HFFc6 (cell line): Measurements from ENCODE around the gene TMEM225. TPM values are rescaled to one million over a fixed set of nuclear protein-coding genes. Genes with fewer than 3 reads are reported as not detected.

Source experiments
- DNase-seq: peaks from one replicate; pipeline ENCODE4 v3.0.0-alpha.2; 2018
- H3K27ac Mint-ChIP-seq: 2 replicates; pipeline ENCODE4 v1.8.0; 2020; ENCODE audit warnings: mild to moderate bottlenecking, mixed read lengths
- H3K27me3 Mint-ChIP-seq: 2 replicates; pipeline ENCODE4 v1.8.0; 2021; ENCODE audit warnings: mild to moderate bottlenecking, moderate library complexity, mixed read lengths; ENCODE audit not compliant: insufficient read depth
- H3K36me3 Mint-ChIP-seq: 2 replicates; pipeline ENCODE4 v1.8.0; 2021; ENCODE audit warnings: low read depth, mixed read lengths
- H3K4me1 Mint-ChIP-seq: 2 replicates; pipeline ENCODE4 v1.8.0; 2020; ENCODE audit warnings: low read depth, mixed read lengths
- H3K4me3 Mint-ChIP-seq: 2 replicates; pipeline ENCODE4 v1.8.0; 2020; ENCODE audit warnings: mild to moderate bottlenecking, moderate library complexity, mixed read lengths
- H3K9me3 Mint-ChIP-seq: 2 replicates; pipeline ENCODE4 v1.8.0; 2020; ENCODE audit warnings: mild to moderate bottlenecking, mixed read lengths
- CTCF ChIP-seq: fragments of 200-600 bp; sonication (generic); IDR thresholded peaks from 2 replicates; pipeline ENCODE4 v1.5.0; 2021; ENCODE audit warnings: antibody characterized with exemption, mild to moderate bottlenecking
- total RNA-seq, 6 experiments: library from RNA; stranded (reverse); fragmentation: NEBNext Ultra II Directional; extraction: Animal tissue kit (Norgen Biotek cat#: 25700); gene quantifications; 2 replicates in 1 of 6; 3 replicates in 5 of 6; pipeline ENCODE4 v1.2.3, GENCODE V29; 2021

The TMEM225 gene
- total RNA-seq, 6 experiments from 2014 or later, result not detected

- H3K9me3 Mint-ChIP-seq, result peaks cover 42% of the 10 kb centered on the region
- H3K4me3 Mint-ChIP-seq, result no peak overlapping the region
- DNase-seq, result no peak
- no peak overlapping the region for H3K27ac Mint-ChIP-seq
- no peaks in the 10 kb centered on the region for H3K4me1 Mint-ChIP-seq
- no peak for TF ChIP-seq CTCF
- no peaks in the 10 kb centered on the region for H3K27me3 Mint-ChIP-seq
- no peaks in the 10 kb centered on the region for H3K36me3 Mint-ChIP-seq
Measured at GRCh38 chr11:123859731-123860130, 25.7 kb downstream of the TMEM225 start.

- no peaks in the 10 kb centered on the region for H3K4me1 Mint-ChIP-seq
- no peak for TF ChIP-seq CTCF
- peaks cover 44% of the 10 kb centered on the region for H3K9me3 Mint-ChIP-seq
- H3K27ac Mint-ChIP-seq, result no peak overlapping the region
- DNase-seq, result no peak
- H3K4me3 Mint-ChIP-seq, result no peak overlapping the region
- H3K36me3 Mint-ChIP-seq, result no peaks in the 10 kb centered on the region
- H3K27me3 Mint-ChIP-seq, result no peaks in the 10 kb centered on the region; the same call in none of the 2 replicates
Measured at GRCh38 chr11:123856444-123856843, 29.0 kb downstream of the TMEM225 start.

- peaks cover 56% of the 10 kb centered on the region for H3K9me3 Mint-ChIP-seq
- no peak for TF ChIP-seq CTCF
- DNase-seq, result no peak
- no peak overlapping the region for H3K27ac Mint-ChIP-seq
- no peaks in the 10 kb centered on the region for H3K36me3 Mint-ChIP-seq
- H3K4me3 Mint-ChIP-seq, result no peak overlapping the region
- no peaks in the 10 kb centered on the region for H3K4me1 Mint-ChIP-seq
- peaks cover 1% of the 10 kb centered on the region for H3K27me3 Mint-ChIP-seq
Measured at GRCh38 chr11:123853038-123853437, 32.4 kb downstream of the TMEM225 start.

- Mint-ChIP-seq H3K4me1 (no peaks in the 10 kb centered on the region), H3K36me3 (no peaks in the 10 kb centered on the region), H3K27ac (no peak overlapping the region), H3K4me3 (no peak overlapping the region), H3K9me3 (peaks cover 48% of the 10 kb centered on the region), H3K27me3 (peaks cover 1% of the 10 kb centered on the region)
- no peak for DNase-seq
- TF ChIP-seq CTCF, result no peak
Measured at GRCh38 chr11:123852321-123852720, 33.1 kb downstream of the TMEM225 start.

GRCh38 chr11:123851110-123851509, 34.4 kb downstream of the TMEM225 start:
- H3K27ac Mint-ChIP-seq, result no peak overlapping the region

More at GRCh38 chr11:123851110-123851509, 34.4 kb downstream of the TMEM225 start:
- Mint-ChIP-seq H3K36me3 (no peaks in the 10 kb centered on the region), H3K4me1 (no peaks in the 10 kb centered on the region), H3K4me3 (no peak overlapping the region), H3K27me3 (peaks cover 1% of the 10 kb centered on the region), H3K9me3 (peaks cover 41% of the 10 kb centered on the region)
- no peak for TF ChIP-seq CTCF
- no peak for DNase-seq
